ENCODE results near the gene ASB18. TPM values are rescaled to one million over a fixed set of nuclear protein-coding genes. Genes with fewer than 3 reads are reported as not detected.
A peak's percentile ranks its signal among the peaks of the same experiment; 100 is the strongest.

The ASB18 gene
- total RNA-seq, 4 donors from 2014 or later, result not detected

GRCh38 chr2:236239276-236240065, 24.7 kb downstream of the ASB18 start:
- H3K27ac ChIP-seq, result no peak overlapping the region
- no peaks in the 10 kb centered on the region for H3K36me3 ChIP-seq
- in situ Hi-C loops (cut with MboI; ENCODE audit: low pct_ligation_motif_present in 1 of 4, low pct_unique_long_range_greater_than_20kb in 1 of 4, low sequenced_read_pairs in 3 of 4) (no loop called here), intact Hi-C loops (cut with DNase I; ENCODE audit: low total_unique reads) (no loop called here)
- H3K27me3 ChIP-seq, result peaks cover 58% of the 10 kb centered on the region
- H3K9me3 ChIP-seq, result no peaks in the 10 kb centered on the region
- TF ChIP-seq EP300 (IDR thresholded peaks at IDR 0.05; ENCODE audit: low read depth) (no peak), POLR2A (IDR thresholded peaks at IDR 0.05) (no peak), POLR2AphosphoS5 (IDR thresholded peaks at IDR 0.05) (no peak), CTCF (IDR thresholded peaks at IDR 0.05) (no peak)
- H3K4me3 ChIP-seq, result no peak overlapping the region
- H3K4me1 ChIP-seq, result peaks cover 0 to 10% (median 0%) of the 10 kb centered on the region in 4 donors
- DNase-seq, result no peak
- WGBS, 2 donors (ENCODE audit: low coverage in 1 of 2), result 60% methylated on average over 17 of the region's 17 CpGs; no CpG with 5 or more reads in 1 of the 2 donors

- Histone ChIP-seq H3K36me3 (no peaks in the 10 kb centered on the region), H3K27me3 (peaks cover 65% of the 10 kb centered on the region), H3K27ac (no peak overlapping the region), H3K4me3 (no peak overlapping the region), H3K9me3 (peaks cover 0 to 5% of the 10 kb centered on the region in 2 donors), H3K4me1 (peaks cover 0 to 10% (median 0%) of the 10 kb centered on the region in 4 donors)
- DNase-seq, result no peak
- no peak for TF ChIP-seq CTCF (IDR thresholded peaks at IDR 0.05)
- no peak for TF ChIP-seq POLR2A (IDR thresholded peaks at IDR 0.05)
- TF ChIP-seq POLR2AphosphoS5 (IDR thresholded peaks at IDR 0.05), result no peak
- TF ChIP-seq EP300 (IDR thresholded peaks at IDR 0.05; ENCODE audit: low read depth), result no peak
- intact Hi-C loops (cut with DNase I; ENCODE audit: low total_unique reads), result no loop called here
- in situ Hi-C loops (cut with MboI; ENCODE audit: low pct_ligation_motif_present in 1 of 4, low pct_unique_long_range_greater_than_20kb in 1 of 4, low sequenced_read_pairs in 3 of 4), result no loop called here
- 64% methylated on average over 6 of the region's 6 CpGs; no CpG with 5 or more reads in 1 of the 2 donors for WGBS, 2 donors (ENCODE audit: low coverage in 1 of 2)
These were observed 25.5 kb downstream of the ASB18 start for GRCh38 chr2:236238751-236239150.

- Histone ChIP-seq H3K4me1 (peaks cover 0 to 10% (median 0%) of the 10 kb centered on the region in 4 donors), H3K36me3 (no peaks in the 10 kb centered on the region), H3K27me3 (peaks cover 74% of the 10 kb centered on the region), H3K9me3 (peaks cover 4 to 6% of the 10 kb centered on the region in 2 donors), H3K4me3 (peak overlapping the region in 1 of 4 donors; percentile 31), H3K27ac (no peak overlapping the region)
- TF ChIP-seq CTCF (IDR thresholded peaks at IDR 0.05), result no peak
- TF ChIP-seq EP300 (IDR thresholded peaks at IDR 0.05; ENCODE audit: low read depth), result no peak
- no peak for TF ChIP-seq POLR2AphosphoS5 (IDR thresholded peaks at IDR 0.05)
- no peak for TF ChIP-seq POLR2A (IDR thresholded peaks at IDR 0.05)
- 20 to 27% methylated on average over 4 to 42 of the region's 64 CpGs for WGBS, 2 donors (ENCODE audit: low coverage in 1 of 2)
- no peak for DNase-seq
- intact Hi-C loops (cut with DNase I; ENCODE audit: low total_unique reads) (no loop called here), in situ Hi-C loops (cut with MboI; ENCODE audit: low pct_ligation_motif_present in 1 of 4, low pct_unique_long_range_greater_than_20kb in 1 of 4, low sequenced_read_pairs in 3 of 4) (no loop called here)
These were observed 26.6 kb downstream of the ASB18 start for GRCh38 chr2:236237468-236238190.

Measured in transverse colon (tissue), 4 donors.